ENCODE results near the gene ARAP2.

Gene ARAP2

DNA sequence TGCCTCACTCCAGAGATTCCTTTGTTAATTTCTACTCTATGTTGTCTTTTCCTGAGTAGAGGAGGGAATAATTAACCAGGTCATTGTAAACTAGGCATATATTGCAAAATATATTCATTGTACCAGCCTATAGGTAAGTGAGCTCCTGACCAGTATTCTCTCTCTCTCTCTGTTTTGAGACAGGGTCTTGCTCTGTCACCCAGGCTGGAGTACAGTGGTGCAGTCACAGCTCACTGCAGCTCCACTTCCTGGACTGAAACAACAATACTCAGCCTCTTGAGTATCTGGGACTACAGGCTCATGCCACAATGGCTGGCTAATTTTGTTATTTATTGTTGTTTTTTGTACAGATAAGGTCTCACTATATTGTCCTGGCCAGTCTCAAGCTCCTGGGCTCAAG, 198.3 kb downstream of the ARAP2 start:
- no peaks in the 10 kb centered on the region for H3K9me3 ChIP-seq (ENCODE audit: insufficient read depth, low read length)
- H3K27ac ChIP-seq (ENCODE audit: low read length) = no peak overlapping the region
- TF ChIP-seq, protein P1, sequence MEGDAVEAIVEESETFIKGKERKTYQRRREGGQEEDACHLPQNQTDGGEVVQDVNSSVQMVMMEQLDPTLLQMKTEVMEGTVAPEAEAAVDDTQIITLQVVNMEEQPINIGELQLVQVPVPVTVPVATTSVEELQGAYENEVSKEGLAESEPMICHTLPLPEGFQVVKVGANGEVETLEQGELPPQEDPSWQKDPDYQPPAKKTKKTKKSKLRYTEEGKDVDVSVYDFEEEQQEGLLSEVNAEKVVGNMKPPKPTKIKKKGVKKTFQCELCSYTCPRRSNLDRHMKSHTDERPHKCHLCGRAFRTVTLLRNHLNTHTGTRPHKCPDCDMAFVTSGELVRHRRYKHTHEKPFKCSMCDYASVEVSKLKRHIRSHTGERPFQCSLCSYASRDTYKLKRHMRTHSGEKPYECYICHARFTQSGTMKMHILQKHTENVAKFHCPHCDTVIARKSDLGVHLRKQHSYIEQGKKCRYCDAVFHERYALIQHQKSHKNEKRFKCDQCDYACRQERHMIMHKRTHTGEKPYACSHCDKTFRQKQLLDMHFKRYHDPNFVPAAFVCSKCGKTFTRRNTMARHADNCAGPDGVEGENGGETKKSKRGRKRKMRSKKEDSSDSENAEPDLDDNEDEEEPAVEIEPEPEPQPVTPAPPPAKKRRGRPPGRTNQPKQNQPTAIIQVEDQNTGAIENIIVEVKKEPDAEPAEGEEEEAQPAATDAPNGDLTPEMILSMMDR (IDR thresholded peaks at IDR 0.05; ENCODE audit: low read depth, low read length) = no peak
- no peak for TF ChIP-seq EZH2phosphoT487 (IDR thresholded peaks at IDR 0.05; ENCODE audit: low read depth)
- no peak overlapping the region for H3K4me2 ChIP-seq (ENCODE audit: low read length)
- H3K79me2 ChIP-seq (ENCODE audit: low read length) = no peaks in the 10 kb centered on the region
- H3K4me1 ChIP-seq (ENCODE audit: low read length) = peaks cover 6% of the 10 kb centered on the region
- H3K4me3 ChIP-seq (ENCODE audit: low read length) = no peak overlapping the region
- H3K27me3 ChIP-seq (ENCODE audit: low read depth, low read length) = no peaks in the 10 kb centered on the region
- H2AFZ ChIP-seq (ENCODE audit: low read depth, low read length) = no peak overlapping the region
- H3K9ac ChIP-seq (ENCODE audit: low read length) = no peak overlapping the region
- H4K20me1 ChIP-seq (ENCODE audit: insufficient read depth, low read length) = no peaks in the 10 kb centered on the region
- H3K36me3 ChIP-seq (replicated peaks; ENCODE audit: low read depth, low read length) = no peaks in the 10 kb centered on the region

DNA sequence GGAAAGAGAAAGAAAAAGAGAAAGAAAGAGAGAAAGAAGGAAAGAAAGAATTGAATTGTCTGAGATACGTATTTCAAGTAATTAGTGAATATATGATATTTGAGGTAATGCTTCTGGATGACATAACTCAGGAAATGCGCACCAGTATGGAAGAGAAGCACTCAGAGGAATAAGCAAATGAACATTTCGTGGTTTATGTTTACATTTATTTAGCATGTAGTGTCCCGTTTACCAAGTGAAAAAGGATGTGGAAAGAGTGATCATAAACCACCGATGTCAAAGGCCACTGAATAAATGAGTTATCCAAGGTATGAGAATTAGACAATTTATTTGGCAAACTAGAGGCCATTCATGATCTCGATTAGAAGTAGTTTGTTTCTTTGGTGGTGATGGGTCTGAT, 200.4 kb downstream of the ARAP2 start:
- H3K79me2 ChIP-seq (ENCODE audit: low read length) = no peaks in the 10 kb centered on the region
- H3K27ac ChIP-seq (ENCODE audit: low read length) = no peak overlapping the region
- peaks cover 10% of the 10 kb centered on the region for H3K36me3 ChIP-seq (replicated peaks; ENCODE audit: low read depth, low read length)
- TF ChIP-seq, protein P1 (IDR thresholded peaks at IDR 0.05; ENCODE audit: low read depth, low read length) = no peak
- TF ChIP-seq EZH2phosphoT487 (IDR thresholded peaks at IDR 0.05; ENCODE audit: low read depth) = no peak
- peaks cover 15% of the 10 kb centered on the region for H3K4me1 ChIP-seq (ENCODE audit: low read length)
- no peak overlapping the region for H3K9ac ChIP-seq (ENCODE audit: low read length)
- no peak overlapping the region for H2AFZ ChIP-seq (ENCODE audit: low read depth, low read length)
- H3K27me3 ChIP-seq (ENCODE audit: low read depth, low read length) = no peaks in the 10 kb centered on the region
- no peak overlapping the region for H3K4me3 ChIP-seq (ENCODE audit: low read length)
- H4K20me1 ChIP-seq (ENCODE audit: insufficient read depth, low read length) = no peaks in the 10 kb centered on the region
- H3K4me2 ChIP-seq (ENCODE audit: low read length) = no peak overlapping the region
- H3K9me3 ChIP-seq (ENCODE audit: insufficient read depth, low read length) = no peaks in the 10 kb centered on the region

DNA sequence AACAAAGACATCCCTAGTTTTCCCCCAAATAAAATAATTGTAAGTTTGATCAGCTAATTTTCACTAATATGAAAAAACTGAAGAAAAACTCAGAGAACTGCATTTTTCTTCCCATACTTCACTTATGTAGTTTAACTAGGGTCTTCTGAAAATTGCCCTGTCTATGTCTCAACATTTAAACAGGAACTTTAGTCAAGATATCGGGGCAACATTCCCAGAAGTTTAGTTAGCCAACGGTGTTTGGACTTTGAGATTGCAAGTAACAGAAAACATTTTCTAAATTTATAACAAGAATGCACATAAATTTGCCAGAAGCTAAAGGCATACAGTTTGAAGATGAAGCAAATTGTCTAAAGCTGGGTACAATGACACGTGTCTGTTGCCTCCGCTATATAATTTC, 201.1 kb downstream of the ARAP2 start:
- H3K27ac ChIP-seq (ENCODE audit: low read length) = no peak overlapping the region
- no peaks in the 10 kb centered on the region for H3K27me3 ChIP-seq (ENCODE audit: low read depth, low read length)
- H4K20me1 ChIP-seq (ENCODE audit: insufficient read depth, low read length) = no peaks in the 10 kb centered on the region
- H3K79me2 ChIP-seq (ENCODE audit: low read length) = no peaks in the 10 kb centered on the region
- H2AFZ ChIP-seq (ENCODE audit: low read depth, low read length) = no peak overlapping the region
- peaks cover 22% of the 10 kb centered on the region for H3K4me1 ChIP-seq (ENCODE audit: low read length)
- H3K9me3 ChIP-seq (ENCODE audit: insufficient read depth, low read length) = no peaks in the 10 kb centered on the region
- H3K4me2 ChIP-seq (ENCODE audit: low read length) = no peak overlapping the region
- H3K9ac ChIP-seq (ENCODE audit: low read length) = no peak overlapping the region
- H3K36me3 ChIP-seq (replicated peaks; ENCODE audit: low read depth, low read length) = peaks cover 10% of the 10 kb centered on the region
- no peak overlapping the region for H3K4me3 ChIP-seq (ENCODE audit: low read length)
- TF ChIP-seq EZH2phosphoT487 (IDR thresholded peaks at IDR 0.05; ENCODE audit: low read depth) = no peak
- TF ChIP-seq, protein P1 (IDR thresholded peaks at IDR 0.05; ENCODE audit: low read depth, low read length) = no peak

DNA sequence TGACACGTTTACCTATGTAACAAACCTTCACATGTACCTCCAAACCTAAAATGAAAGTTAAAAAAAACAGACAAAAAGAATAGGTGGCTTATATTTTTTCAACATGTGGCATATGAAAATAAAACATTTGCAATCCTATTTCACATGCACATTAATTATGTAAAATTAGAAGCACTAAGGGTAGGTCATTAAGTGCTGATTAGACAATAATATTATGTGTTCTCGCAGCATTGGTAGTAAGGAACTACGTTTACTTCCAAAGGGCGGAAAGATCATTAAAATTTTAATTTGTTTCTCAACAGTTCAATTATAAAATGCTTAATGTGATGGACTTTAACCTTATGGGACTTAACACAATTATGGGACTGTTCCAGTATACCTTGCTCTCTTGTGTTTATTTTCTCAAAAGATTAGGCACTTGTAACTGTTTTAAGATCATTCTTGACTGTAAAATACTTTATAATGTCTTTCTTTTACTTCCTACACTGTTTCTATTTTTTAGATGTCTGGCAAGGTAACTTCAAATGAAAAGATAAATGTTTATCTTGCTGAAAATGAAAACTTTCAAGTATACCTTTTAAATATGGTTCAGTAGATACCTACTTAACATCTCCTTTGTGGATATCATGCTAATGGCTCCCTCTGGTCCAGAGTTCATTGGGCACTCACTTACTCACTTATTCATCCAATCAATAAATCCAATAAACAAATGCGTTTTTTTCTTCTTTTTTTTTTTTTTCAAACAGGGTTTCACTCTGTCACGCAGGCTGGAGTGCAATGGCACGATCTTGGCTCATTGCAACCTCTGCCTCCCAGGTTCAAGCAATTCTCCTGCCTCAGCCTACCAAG, 202.0 kb downstream of the ARAP2 start:
- no peak overlapping the region for H3K4me2 ChIP-seq (ENCODE audit: low read length)
- TF ChIP-seq, protein P1 (IDR thresholded peaks at IDR 0.05; ENCODE audit: low read depth, low read length) = no peak
- TF ChIP-seq EZH2phosphoT487 (IDR thresholded peaks at IDR 0.05; ENCODE audit: low read depth) = no peak
- H3K9me3 ChIP-seq (ENCODE audit: insufficient read depth, low read length) = no peaks in the 10 kb centered on the region
- peaks cover 10% of the 10 kb centered on the region for H3K36me3 ChIP-seq (replicated peaks; ENCODE audit: low read depth, low read length)
- H3K4me1 ChIP-seq (ENCODE audit: low read length) = peaks cover 22% of the 10 kb centered on the region
- no peaks in the 10 kb centered on the region for H3K79me2 ChIP-seq (ENCODE audit: low read length)
- no peaks in the 10 kb centered on the region for H3K27me3 ChIP-seq (ENCODE audit: low read depth, low read length)
- H3K4me3 ChIP-seq (ENCODE audit: low read length) = no peak overlapping the region
- H4K20me1 ChIP-seq (ENCODE audit: insufficient read depth, low read length) = no peaks in the 10 kb centered on the region
- no peak overlapping the region for H2AFZ ChIP-seq (ENCODE audit: low read depth, low read length)
- H3K9ac ChIP-seq (ENCODE audit: low read length) = no peak overlapping the region
- H3K27ac ChIP-seq (ENCODE audit: low read length) = no peak overlapping the region
